Liver (tissue), 9 donors: ENCODE data around the gene PPP4R3A. TPM values are rescaled to one million over a fixed set of nuclear protein-coding genes. Genes with fewer than 3 reads are reported as not detected.

Experiments used
- DNase-seq: peaks from one replicate; pipeline ENCODE4 v3.0.0-alpha.2; 2017; ENCODE audit warnings: low spot score
- H3K27ac ChIP-seq, 2 donors: one replicate each; pipeline ENCODE4 v1.7.0; 2013; ENCODE audit warnings: inconsistent platforms in 2 of 2, low read length in 2 of 2, control low read depth in 1 of 2, low read depth in 1 of 2, mild to moderate bottlenecking in 1 of 2
- H3K27me3 ChIP-seq, 4 donors: one replicate each; pipeline versions ENCODE4 v1.6.1 to v1.7.0; 2013; ENCODE audit warnings: low read length in 3 of 4, inconsistent platforms in 1 of 4, mild to moderate bottlenecking in 1 of 4, moderate library complexity in 1 of 4; ENCODE audit not compliant: control insufficient read depth in 4 of 4, insufficient read depth in 4 of 4
- H3K36me3 ChIP-seq, 4 donors: one replicate each; pipeline versions ENCODE4 v1.6.1 to v1.7.0; 2013; ENCODE audit warnings: low read length in 3 of 4, mild to moderate bottlenecking in 3 of 4, low read depth in 1 of 4, moderate library complexity in 1 of 4; ENCODE audit not compliant: control insufficient read depth in 4 of 4, insufficient read depth in 3 of 4
- H3K4me1 ChIP-seq, 4 donors: one replicate each; pipeline versions ENCODE4 v1.6.1 to v1.7.0; 2013; ENCODE audit warnings: low read length in 3 of 4, mild to moderate bottlenecking in 3 of 4, moderate library complexity in 1 of 4; ENCODE audit not compliant: control insufficient read depth in 4 of 4, insufficient read depth in 4 of 4
- H3K4me3 ChIP-seq, 3 donors: one replicate each; pipeline versions ENCODE4 v1.6.1 to v1.7.0; 2013; ENCODE audit warnings: low read length in 3 of 3, control low read depth in 1 of 3, low read depth in 1 of 3, mild to moderate bottlenecking in 1 of 3
- H3K9ac ChIP-seq, 2 donors: one replicate each; pipeline ENCODE4 v1.7.0; 2013; ENCODE audit warnings: low read length in 2 of 2, mild to moderate bottlenecking in 2 of 2, moderate library complexity in 2 of 2, control low read depth in 1 of 2, low read depth in 1 of 2
- H3K9me3 ChIP-seq, 4 donors: one replicate each; pipeline versions ENCODE4 v1.6.1 to v1.7.0; 2013; ENCODE audit warnings: low read length in 3 of 4; ENCODE audit not compliant: control insufficient read depth in 4 of 4
- ATF3 ChIP-seq: IDR thresholded peaks from 2 replicates; pipeline ENCODE4 v1.6.1; 2016; ENCODE audit warnings: antibody characterized with exemption
- CTCF ChIP-seq: fragments of 150-350 bp; IDR thresholded peaks from 2 replicates; pipeline ENCODE4 v1.5.1; 2017; ENCODE audit warnings: improper control_type of control experiment, low read depth, low read length; ENCODE audit not compliant: missing input control
- EGR1 ChIP-seq, 2 donors: IDR thresholded peaks; 2 replicates each; pipeline ENCODE4 v1.6.1; 2016 to 2018; ENCODE audit warnings: antibody characterized with exemption in 2 of 2, low read depth in 2 of 2
- FOXA1 ChIP-seq: IDR thresholded peaks from 2 replicates; pipeline ENCODE4 v1.6.1; 2016; ENCODE audit warnings: antibody characterized with exemption
- FOXA2 ChIP-seq: IDR thresholded peaks from 2 replicates; pipeline ENCODE4 v1.6.1; 2016; ENCODE audit warnings: antibody characterized with exemption
- GABPA ChIP-seq, 2 donors: IDR thresholded peaks in 1 of 2; conservative IDR thresholded peaks in 1 of 2; 2 replicates each; pipeline ENCODE4 v1.6.1; 2016; ENCODE audit warnings: antibody characterized with exemption in 2 of 2, mild to moderate bottlenecking in 1 of 2, moderate library complexity in 1 of 2
- HNF4A ChIP-seq, 2 donors: conservative IDR thresholded peaks; 2 replicates each; pipeline ENCODE4 v1.6.1; 2016; ENCODE audit warnings: antibody characterized with exemption in 2 of 2, mild to moderate bottlenecking in 2 of 2
- HNF4G ChIP-seq: IDR thresholded peaks from 2 replicates; pipeline ENCODE4 v1.6.1; 2016; ENCODE audit warnings: antibody characterized with exemption
- JUND ChIP-seq, 2 donors: IDR thresholded peaks; 2 replicates each; pipeline ENCODE4 v1.6.1; 2016; ENCODE audit warnings: antibody characterized with exemption in 2 of 2
- MAX ChIP-seq: IDR thresholded peaks from 2 replicates; pipeline ENCODE4 v1.6.1; 2016; ENCODE audit warnings: antibody characterized with exemption
- NR2F2 ChIP-seq: IDR thresholded peaks from 2 replicates; pipeline ENCODE4 v1.6.1; 2016; ENCODE audit warnings: antibody characterized with exemption
- RAD21 ChIP-seq, 2 donors: IDR thresholded peaks; 2 replicates each; pipeline ENCODE4 v1.6.1; 2016; ENCODE audit warnings: antibody characterized with exemption in 2 of 2, mild to moderate bottlenecking in 2 of 2
- REST ChIP-seq: IDR thresholded peaks from 2 replicates; pipeline ENCODE4 v1.6.1; 2016; ENCODE audit warnings: antibody characterized with exemption, mild to moderate bottlenecking
- RXRA ChIP-seq, 2 donors: IDR thresholded peaks; 2 replicates each; pipeline ENCODE4 v1.6.1; 2017 to 2018; ENCODE audit warnings: antibody characterized with exemption in 2 of 2, mild to moderate bottlenecking in 1 of 2
- SP1 ChIP-seq: IDR thresholded peaks from 2 replicates; pipeline ENCODE4 v1.6.1; 2018; ENCODE audit warnings: antibody characterized with exemption, mild to moderate bottlenecking
- TAF1 ChIP-seq: conservative IDR thresholded peaks from 2 replicates; pipeline ENCODE4 v1.6.1; 2016; ENCODE audit warnings: antibody characterized with exemption, mild to moderate bottlenecking
- YY1 ChIP-seq: IDR thresholded peaks from 2 replicates; pipeline ENCODE4 v1.6.1; 2016; ENCODE audit warnings: antibody characterized with exemption, mild to moderate bottlenecking
- ZBTB33 ChIP-seq: IDR thresholded peaks from 2 replicates; pipeline ENCODE4 v1.6.1; 2016; ENCODE audit warnings: antibody characterized with exemption
- WGBS: extraction: QIAGEN DNeasy Blood & Tissue Kit; methylation state at CpG from one replicate; pipeline ENCODE4 v1.1.7; 2013; 5-methylcytosine and 5-hydroxymethylcytosine counted together
- polyA plus RNA-seq, 2 donors: library from polyadenylated mRNA; stranded (reverse) in 1 of 2; unstranded in 1 of 2; fragments of 200-250 nt in 1 of 2; fragments of >200 nt in 1 of 2; fragmentation: Nextera tagmentation in 1 of 2; extraction: Ambion mirVana in 1 of 2; gene quantifications; one replicate each; pipeline versions ENCODE4 v1.2.1 to v1.2.3, GENCODE V29; 2013 to 2015
- total RNA-seq, 2 donors: library from RNA; depleted of rRNA; stranded (reverse); fragments of >200 nt; gene quantifications; one replicate each; pipeline ENCODE4 v1.2.3, GENCODE V29; 2014
- donor health status: healthy.
- donor health status: healthy.
- donor health status: healthy.
- donor health status: healthy.
- donor health status: healthy.

Gene PPP4R3A
- total and polyA plus RNA-seq, 4 donors, result 18.7 to 63.3 (median 42.5) TPM

GRCh38 chr14:91520138-91520537 lies 10.0 kb upstream of the PPP4R3A start:
- whole genome bisulfite sequencing, result 55% methylated on average over 2 of the region's 2 CpGs
- DNase-seq, result no peak
- Histone ChIP-seq H3K9me3 (peaks cover 0 to 2% (median 0%) of the 10 kb centered on the region in 4 donors), H3K27ac (peak overlapping the region in 1 of 2 donors; percentile 5), H3K27me3 (no peaks in the 10 kb centered on the region), H3K36me3 (no peaks in the 10 kb centered on the region), H3K4me1 (peaks cover 2 to 25% (median 9%) of the 10 kb centered on the region in 4 donors), H3K4me3 (no peak overlapping the region), H3K9ac (no peak overlapping the region)
- TF ChIP-seq NR2F2, result no peak

- no peak overlapping the region for H3K9ac ChIP-seq
- H3K9me3 ChIP-seq, result peaks cover 0 to 2% (median 0%) of the 10 kb centered on the region in 4 donors
- DNase-seq, result no peak
- peaks cover 2 to 25% (median 9%) of the 10 kb centered on the region in 4 donors for H3K4me1 ChIP-seq
- peak overlapping the region; percentile 5 to 71 for H3K27ac ChIP-seq
- H3K27me3 ChIP-seq, result no peaks in the 10 kb centered on the region
- 38% methylated on average over 6 of the region's 6 CpGs for WGBS
- TF ChIP-seq MAX (peak; percentile 51), NR2F2 (peak; percentile 50), RXRA (IDR thresholded peaks at IDR 0.05) (peak; percentile 94 to 95), GABPA (IDR thresholded peaks at IDR 0.05 in 1 of 2, conservative IDR thresholded peaks at IDR 0.05 in 1 of 2) (peak in 1 of 2 donors; percentile 22), JUND (IDR thresholded peaks at IDR 0.05) (peak; percentile 75 to 85), ATF3 (peak; percentile 71), TAF1 (no peak), EGR1 (IDR thresholded peaks at IDR 0.05; ENCODE audit: low read depth in 2 of 2) (no peak), SP1 (peak; percentile 98), CTCF (no peak), RAD21 (IDR thresholded peaks at IDR 0.05) (peak; percentile 48 to 63), FOXA1 (peak; percentile 40), HNF4A (conservative IDR thresholded peaks at IDR 0.05) (peak; percentile 100), YY1 (no peak), HNF4G (peak; percentile 98), REST (peak; percentile 71), ZBTB33 (no peak), FOXA2 (peak; percentile 50)
- no peaks in the 10 kb centered on the region for H3K36me3 ChIP-seq
- no peak overlapping the region for H3K4me3 ChIP-seq
Observed at GRCh38 chr14:91519239-91520036, 9.3 kb upstream of the PPP4R3A start.
